Activated naive CD4-positive, alpha-beta T cell treated with anti-CD3 and anti-CD28 coated beads for 36 hours (primary cell): ENCODE measurements around the gene ZNF521. TPM values are rescaled to one million over a fixed set of nuclear protein-coding genes. Genes with fewer than 3 reads are reported as not detected.

Experiments used
- CTCF ChIA-PET: fragments of 350-600 bp; sonication (Branson Sonifier 250); formaldehyde crosslinking; loops from one replicate; lab custom pipeline; 2021; ENCODE audit warnings: antibody characterized with exemption; lab: Charles Lee
- DNase-seq: peaks from one replicate; pipeline ENCODE4 v3.0.0-alpha.2; 2020
- H3K27ac Mint-ChIP-seq: one replicate; pipeline ENCODE4 v1.8.0; 2021; ENCODE audit warnings: mild to moderate bottlenecking, mixed read lengths
- H3K27me3 Mint-ChIP-seq: one replicate; pipeline ENCODE4 v1.8.0; 2021; ENCODE audit warnings: low read depth, mixed read lengths
- H3K36me3 Mint-ChIP-seq: one replicate; pipeline ENCODE4 v1.8.0; 2021; ENCODE audit warnings: low read depth, mixed read lengths
- H3K4me1 Mint-ChIP-seq: one replicate; pipeline ENCODE4 v1.8.0; 2021; ENCODE audit warnings: low read depth, mixed read lengths
- H3K4me3 Mint-ChIP-seq: one replicate; pipeline ENCODE4 v1.8.0; 2021; ENCODE audit warnings: mild to moderate bottlenecking, moderate library complexity, mixed read lengths
- H3K9me3 Mint-ChIP-seq: one replicate; pipeline ENCODE4 v1.8.0; 2021; ENCODE audit warnings: mixed read lengths
- intact Hi-C: fragments of 100-400 bp; cut with micrococcal nuclease; formaldehyde crosslinking; loops from one replicate; pipeline ENCODE4 v1.15.1; 2023
- total RNA-seq, 2 experiments: library from RNA; stranded (reverse); gene quantifications; one replicate each; pipeline ENCODE4 v1.2.3, GENCODE V29; 2021

ZNF521 gene
- total RNA-seq, 2 experiments from 2014 or later, result not detected

- no peak for DNase-seq
- Mint-ChIP-seq H3K9me3 (no peaks in the 10 kb centered on the region), H3K36me3 (no peaks in the 10 kb centered on the region), H3K4me1 (no peaks in the 10 kb centered on the region), H3K27ac (no peak overlapping the region), H3K27me3 (no peaks in the 10 kb centered on the region), H3K4me3 (no peak overlapping the region)
- CTCF ChIA-PET, result no interaction called here
- intact Hi-C loops, result no loop called here
Measured at GRCh38 chr18:25056429-25056828, 295.5 kb downstream of the ZNF521 start.

GRCh38 chr18:25055076-25055475 is 296.9 kb downstream of the ZNF521 start:
- CTCF ChIA-PET, result no interaction called here
- Mint-ChIP-seq H3K36me3 (no peaks in the 10 kb centered on the region), H3K27me3 (no peaks in the 10 kb centered on the region), H3K4me1 (no peaks in the 10 kb centered on the region), H3K27ac (no peak overlapping the region), H3K4me3 (no peak overlapping the region), H3K9me3 (no peaks in the 10 kb centered on the region)
- no peak for DNase-seq
- intact Hi-C loops, result no loop called here

- no peaks in the 10 kb centered on the region for H3K9me3 Mint-ChIP-seq
- no peak overlapping the region for H3K27ac Mint-ChIP-seq
- H3K4me3 Mint-ChIP-seq, result no peak overlapping the region
- CTCF ChIA-PET, result no interaction called here
- H3K27me3 Mint-ChIP-seq, result no peaks in the 10 kb centered on the region
- intact Hi-C loops, result no loop called here
- H3K36me3 Mint-ChIP-seq, result no peaks in the 10 kb centered on the region
- no peak for DNase-seq
- H3K4me1 Mint-ChIP-seq, result no peaks in the 10 kb centered on the region
Measured at GRCh38 chr18:25053466-25053865, 298.5 kb downstream of the ZNF521 start.

- H3K4me3 Mint-ChIP-seq, result no peak overlapping the region
- H3K36me3 Mint-ChIP-seq, result no peaks in the 10 kb centered on the region
- no peaks in the 10 kb centered on the region for H3K4me1 Mint-ChIP-seq
- DNase-seq, result no peak
- H3K27me3 Mint-ChIP-seq, result no peaks in the 10 kb centered on the region
- CTCF ChIA-PET, result no interaction called here
- intact Hi-C loops, result no loop called here
- H3K27ac Mint-ChIP-seq, result no peak overlapping the region
- no peaks in the 10 kb centered on the region for H3K9me3 Mint-ChIP-seq
Measured at GRCh38 chr18:25052511-25052921, 299.4 kb downstream of the ZNF521 start.

GRCh38 chr18:25050605-25051004 is 301.4 kb downstream of the ZNF521 start:
- Mint-ChIP-seq H3K36me3 (no peaks in the 10 kb centered on the region), H3K4me3 (no peak overlapping the region), H3K27me3 (no peaks in the 10 kb centered on the region), H3K4me1 (no peaks in the 10 kb centered on the region), H3K27ac (no peak overlapping the region), H3K9me3 (no peaks in the 10 kb centered on the region)
- no peak for DNase-seq
- intact Hi-C loops, result no loop called here
- CTCF ChIA-PET, result interaction anchor here (0.5 kb wide), 1 partner anchor 258 kb away, joined by 4 read pairs; no protein-coding TSS in a partner anchor

GRCh38 chr18:25047983-25048382 is 304.0 kb downstream of the ZNF521 start:
- Mint-ChIP-seq H3K4me3 (no peak overlapping the region), H3K9me3 (no peaks in the 10 kb centered on the region), H3K36me3 (no peaks in the 10 kb centered on the region), H3K27me3 (peaks cover 4% of the 10 kb centered on the region), H3K27ac (no peak overlapping the region), H3K4me1 (no peaks in the 10 kb centered on the region)
- CTCF ChIA-PET, result no interaction called here
- no peak for DNase-seq
- intact Hi-C loops, result no loop called here

- no peak overlapping the region for H3K27ac Mint-ChIP-seq
- no peak overlapping the region for H3K4me3 Mint-ChIP-seq
- CTCF ChIA-PET, result no interaction called here
- H3K27me3 Mint-ChIP-seq, result peaks cover 4% of the 10 kb centered on the region
- no peak for DNase-seq
- no peaks in the 10 kb centered on the region for H3K36me3 Mint-ChIP-seq
- intact Hi-C loops, result no loop called here
- no peaks in the 10 kb centered on the region for H3K9me3 Mint-ChIP-seq
- H3K4me1 Mint-ChIP-seq, result no peaks in the 10 kb centered on the region
Measured at GRCh38 chr18:25047421-25047820, 304.5 kb downstream of the ZNF521 start.

- H3K36me3 Mint-ChIP-seq, result no peaks in the 10 kb centered on the region
- no peaks in the 10 kb centered on the region for H3K9me3 Mint-ChIP-seq
- no peaks in the 10 kb centered on the region for H3K4me1 Mint-ChIP-seq
- intact Hi-C loops, result no loop called here
- CTCF ChIA-PET, result no interaction called here
- H3K27me3 Mint-ChIP-seq, result peaks cover 4% of the 10 kb centered on the region
- H3K4me3 Mint-ChIP-seq, result no peak overlapping the region
- no peak overlapping the region for H3K27ac Mint-ChIP-seq
- no peak for DNase-seq
Measured at GRCh38 chr18:25044694-25045093, 307.3 kb downstream of the ZNF521 start.

GRCh38 chr18:25043104-25043503 is 308.9 kb downstream of the ZNF521 start:
- peaks cover 4% of the 10 kb centered on the region for H3K27me3 Mint-ChIP-seq
- H3K36me3 Mint-ChIP-seq, result no peaks in the 10 kb centered on the region
- CTCF ChIA-PET, result no interaction called here
- no peaks in the 10 kb centered on the region for H3K4me1 Mint-ChIP-seq
- intact Hi-C loops, result no loop called here
- DNase-seq, result no peak
- no peak overlapping the region for H3K27ac Mint-ChIP-seq
- no peaks in the 10 kb centered on the region for H3K9me3 Mint-ChIP-seq
- no peak overlapping the region for H3K4me3 Mint-ChIP-seq

GRCh38 chr18:25042641-25043051 is 309.3 kb downstream of the ZNF521 start:
- CTCF ChIA-PET, result no interaction called here
- H3K4me3 Mint-ChIP-seq, result no peak overlapping the region
- peaks cover 4% of the 10 kb centered on the region for H3K27me3 Mint-ChIP-seq
- no peak overlapping the region for H3K27ac Mint-ChIP-seq
- DNase-seq, result no peak
- intact Hi-C loops, result no loop called here
- no peaks in the 10 kb centered on the region for H3K4me1 Mint-ChIP-seq
- no peaks in the 10 kb centered on the region for H3K36me3 Mint-ChIP-seq
- no peaks in the 10 kb centered on the region for H3K9me3 Mint-ChIP-seq

GRCh38 chr18:25039781-25040180 is 312.2 kb downstream of the ZNF521 start:
- H3K27ac Mint-ChIP-seq, result no peak overlapping the region
- H3K4me3 Mint-ChIP-seq, result no peak overlapping the region
- no peaks in the 10 kb centered on the region for H3K36me3 Mint-ChIP-seq
- no peaks in the 10 kb centered on the region for H3K4me1 Mint-ChIP-seq
- DNase-seq, result no peak
- peaks cover 4% of the 10 kb centered on the region for H3K27me3 Mint-ChIP-seq
- no peaks in the 10 kb centered on the region for H3K9me3 Mint-ChIP-seq
- CTCF ChIA-PET, result no interaction called here
- intact Hi-C loops, result no loop called here

- Mint-ChIP-seq H3K27ac (no peak overlapping the region), H3K27me3 (peaks cover under 1% of the 10 kb centered on the region), H3K36me3 (no peaks in the 10 kb centered on the region), H3K4me1 (no peaks in the 10 kb centered on the region), H3K4me3 (no peak overlapping the region), H3K9me3 (peaks cover 1% of the 10 kb centered on the region)
- intact Hi-C loops, result no loop called here
- CTCF ChIA-PET, result no interaction called here
- DNase-seq, result no peak
Measured at GRCh38 chr18:25038261-25038660, 313.7 kb downstream of the ZNF521 start.

- DNase-seq, result no peak
- H3K27ac Mint-ChIP-seq, result no peak overlapping the region
- H3K4me1 Mint-ChIP-seq, result no peaks in the 10 kb centered on the region
- CTCF ChIA-PET, result no interaction called here
- intact Hi-C loops, result no loop called here
- H3K36me3 Mint-ChIP-seq, result no peaks in the 10 kb centered on the region
- peaks cover 5% of the 10 kb centered on the region for H3K9me3 Mint-ChIP-seq
- no peaks in the 10 kb centered on the region for H3K27me3 Mint-ChIP-seq
- H3K4me3 Mint-ChIP-seq, result no peak overlapping the region
Measured at GRCh38 chr18:25033747-25034471, 318.1 kb downstream of the ZNF521 start.
